PC-3 (cell line): ENCODE measurements around the gene UNK. TPM values are rescaled to one million over a fixed set of nuclear protein-coding genes. Genes with fewer than 3 reads are reported as not detected.

Source experiments
- ATAC-seq: fragments of 200-7000 bp; cut with Tn5 transposase; 2 replicates; pipeline ENCODE4 v1.9.1; 2020; ENCODE audit warnings: mild to moderate bottlenecking, moderate library complexity
- BruUV-seq: library from RNA; stranded (reverse); fragments of 400-500 nt; replicated peaks from 2 replicates; lab custom pipeline; 2021; lab: Mats Ljungman, UMichigan
- CTCF ChIA-PET: fragments of 300-600 bp; sonication (Branson Sonifier 250); formaldehyde crosslinking; loops from one replicate; lab custom pipeline; 2022; ENCODE audit warnings: antibody characterized with exemption; lab: Charles Lee
- POLR2A ChIA-PET: fragments of 300-600 bp; sonication (Branson Sonifier 250); formaldehyde crosslinking; loops from one replicate; lab custom pipeline; 2022; ENCODE audit warnings: antibody characterized with exemption; ENCODE audit not compliant: unreplicated experiment; lab: Charles Lee
- DNase-seq: peaks from one replicate; pipeline ENCODE4 v3.0.0-alpha.2; 2015
- H2AFZ ChIP-seq: fragments of 300-600 bp; sonication (generic); 2 replicates; pipeline ENCODE4 v1.6.0; 2016; ENCODE audit warnings: antibody characterized with exemption, low read length
- H3F3A ChIP-seq: fragments of 300-600 bp; sonication (generic); one replicate; pipeline ENCODE4 v1.6.0; 2017; ENCODE audit warnings: antibody characterized with exemption, low read length, control low read depth, mild to moderate bottlenecking; ENCODE audit not compliant: unreplicated experiment
- H3K27ac ChIP-seq: fragments of 300-600 bp; sonication (generic); 2 replicates; pipeline ENCODE4 v1.5.1; 2016; ENCODE audit warnings: mild to moderate bottlenecking, low read length
- H3K27me3 ChIP-seq: fragments of 300-600 bp; sonication (generic); 2 replicates; pipeline ENCODE4 v1.6.1; 2016; ENCODE audit warnings: low read length, mixed read lengths
- H3K36me3 ChIP-seq: fragments of 300-600 bp; sonication (generic); 2 replicates; pipeline ENCODE4 v1.6.1; 2016; ENCODE audit warnings: low read depth, mixed run types, low read length, mixed read lengths
- H3K4me1 ChIP-seq: fragments of 300-600 bp; sonication (generic); 2 replicates; pipeline ENCODE4 v1.5.1; 2016; ENCODE audit warnings: low read length; ENCODE audit not compliant: insufficient read depth
- H3K4me2 ChIP-seq: fragments of 300-600 bp; sonication (generic); 2 replicates; pipeline ENCODE4 v1.6.0; 2016; ENCODE audit warnings: low read length
- H3K4me3 ChIP-seq: fragments of 300-600 bp; sonication (generic); 2 replicates; pipeline ENCODE4 v1.5.1; 2016; ENCODE audit warnings: mild to moderate bottlenecking, low read length, mixed read lengths
- H3K79me2 ChIP-seq: fragments of 300-600 bp; sonication (generic); 2 replicates; pipeline ENCODE4 v1.6.1; 2017; ENCODE audit warnings: low read length, mixed read lengths
- H3K9ac ChIP-seq: fragments of 300-600 bp; sonication (generic); 2 replicates; pipeline ENCODE4 v1.6.0; 2016; ENCODE audit warnings: mild to moderate bottlenecking, low read length
- H3K9me2 ChIP-seq: fragments of 300-600 bp; sonication (generic); replicated peaks from 2 replicates; pipeline ENCODE4 v1.6.1; 2016; ENCODE audit warnings: mixed run types, low read length, mixed read lengths
- H3K9me3 ChIP-seq: fragments of 300-600 bp; sonication (generic); 2 replicates; pipeline ENCODE4 v1.6.1; 2016; ENCODE audit warnings: low read length, mixed read lengths
- H4K20me1 ChIP-seq: fragments of 300-600 bp; sonication (generic); 2 replicates; pipeline ENCODE4 v1.6.1; 2016; ENCODE audit warnings: low read length, mixed read lengths
- EZH2 ChIP-seq: fragments of 300-600 bp; sonication (generic); IDR thresholded peaks from one replicate; pipeline ENCODE4 v1.6.1; 2017; ENCODE audit warnings: antibody characterized with exemption, mild to moderate bottlenecking, low read length; ENCODE audit not compliant: unreplicated experiment
- EZH2phosphoT487 ChIP-seq: fragments of 300-600 bp; sonication (generic); IDR thresholded peaks from 2 replicates; pipeline ENCODE4 v1.6.1; 2018; ENCODE audit warnings: mild to moderate bottlenecking, antibody characterized with exemption, low read length, borderline replicate concordance
- intact Hi-C: fragments of 100-400 bp; cut with micrococcal nuclease; formaldehyde crosslinking; loops from 2 replicates; pipeline ENCODE4 v1.9.0; 2023
- total RNA-seq: library from RNA; depleted of rRNA; stranded (reverse); fragments of >200 nt; gene quantifications from 2 replicates; pipeline ENCODE4 v1.2.3, GENCODE V29; 2014
- TF ChIP-seq, protein P1 (sequence below): fragments of 300-600 bp; sonication (generic); conservative IDR thresholded peaks from 2 replicates; pipeline ENCODE4 v1.5.1; 2017; ENCODE audit warnings: antibody characterized with exemption, low read depth, mild to moderate bottlenecking, low read length

Gene UNK
- total RNA-seq, 1 experiment from 2014 or later, result 21.8 TPM

DNA sequence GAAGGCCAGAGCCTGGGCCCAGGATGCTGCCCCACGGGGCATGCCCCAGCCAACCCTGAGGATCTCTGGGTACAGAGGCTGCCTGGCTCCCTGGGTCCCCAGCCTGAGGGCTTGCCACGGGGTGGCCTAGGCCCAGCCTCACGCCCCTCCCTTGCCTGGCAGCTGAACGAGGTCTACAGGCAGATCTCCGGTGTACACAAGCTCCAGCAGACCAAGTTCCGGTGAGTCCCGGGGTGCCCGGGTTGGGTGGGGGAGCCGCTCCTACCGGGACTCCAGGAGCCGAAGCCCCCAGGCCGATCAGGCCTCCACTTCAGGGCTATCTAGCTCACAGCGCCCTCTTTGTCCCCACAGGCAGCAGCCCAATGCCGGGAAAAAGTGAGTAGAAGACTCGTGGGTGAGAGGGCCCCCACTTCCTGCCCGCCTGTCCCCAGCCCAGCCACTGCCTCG is 44.0 kb upstream of the UNK start:
- ChIA-PET CTCF (no interaction called here), POLR2A (interaction anchor here (0.6 kb wide), 1 partner anchor 9 kb away, joined by 3 read pairs; no protein-coding TSS in a partner anchor)
- Histone ChIP-seq H3K27me3 (no peaks in the 10 kb centered on the region), H3K4me3 (no peak overlapping the region), H3K4me2 (no peak overlapping the region), H3K9me2 (no peaks in the 10 kb centered on the region), H2AFZ (no peak overlapping the region), H3K4me1 (no peaks in the 10 kb centered on the region), H3K27ac (no peak overlapping the region), H3K79me2 (no peaks in the 10 kb centered on the region), H3F3A (no peaks in the 10 kb centered on the region), H3K9ac (no peak overlapping the region), H4K20me1 (no peaks in the 10 kb centered on the region), H3K9me3 (no peaks in the 10 kb centered on the region), H3K36me3 (peaks cover 68% of the 10 kb centered on the region)
- DNase-seq (no peak), ATAC-seq (no peak)
- BruUV-seq, result no TSS peak
- intact Hi-C loops, result no loop called here
- no peak for TF ChIP-seq EZH2phosphoT487
- no peak for TF ChIP-seq EZH2
- TF ChIP-seq, protein P1, sequence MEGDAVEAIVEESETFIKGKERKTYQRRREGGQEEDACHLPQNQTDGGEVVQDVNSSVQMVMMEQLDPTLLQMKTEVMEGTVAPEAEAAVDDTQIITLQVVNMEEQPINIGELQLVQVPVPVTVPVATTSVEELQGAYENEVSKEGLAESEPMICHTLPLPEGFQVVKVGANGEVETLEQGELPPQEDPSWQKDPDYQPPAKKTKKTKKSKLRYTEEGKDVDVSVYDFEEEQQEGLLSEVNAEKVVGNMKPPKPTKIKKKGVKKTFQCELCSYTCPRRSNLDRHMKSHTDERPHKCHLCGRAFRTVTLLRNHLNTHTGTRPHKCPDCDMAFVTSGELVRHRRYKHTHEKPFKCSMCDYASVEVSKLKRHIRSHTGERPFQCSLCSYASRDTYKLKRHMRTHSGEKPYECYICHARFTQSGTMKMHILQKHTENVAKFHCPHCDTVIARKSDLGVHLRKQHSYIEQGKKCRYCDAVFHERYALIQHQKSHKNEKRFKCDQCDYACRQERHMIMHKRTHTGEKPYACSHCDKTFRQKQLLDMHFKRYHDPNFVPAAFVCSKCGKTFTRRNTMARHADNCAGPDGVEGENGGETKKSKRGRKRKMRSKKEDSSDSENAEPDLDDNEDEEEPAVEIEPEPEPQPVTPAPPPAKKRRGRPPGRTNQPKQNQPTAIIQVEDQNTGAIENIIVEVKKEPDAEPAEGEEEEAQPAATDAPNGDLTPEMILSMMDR, result no peak

DNA sequence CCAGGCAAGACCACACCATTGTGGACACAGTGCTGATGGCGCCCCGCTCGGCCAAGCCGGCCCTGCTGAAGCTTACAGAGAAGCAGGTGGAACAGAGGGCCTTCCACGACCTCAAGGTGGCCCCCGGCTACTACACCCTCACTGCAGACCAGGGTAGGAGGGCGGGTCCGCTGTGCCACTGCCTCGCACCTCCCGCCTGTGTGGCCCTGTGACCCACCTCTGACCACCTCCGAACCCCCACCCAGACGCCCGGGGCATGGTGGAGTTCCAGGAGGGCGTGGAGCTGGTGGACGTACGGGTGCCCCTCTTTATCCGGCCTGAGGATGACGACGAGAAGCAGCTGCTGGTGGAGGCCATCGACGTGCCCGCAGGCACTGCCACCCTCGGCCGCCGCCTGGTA is 42.3 kb upstream of the UNK start:
- TF ChIP-seq EZH2 (no peak), EZH2phosphoT487 (no peak)
- TF ChIP-seq, protein P1, result no peak
- no peaks in the 10 kb centered on the region for H3K9me2 ChIP-seq
- no peak overlapping the region for H3K9ac ChIP-seq
- intact Hi-C loops, result no loop called here
- peaks cover 58% of the 10 kb centered on the region for H3K36me3 ChIP-seq
- no peak overlapping the region for H3K27ac ChIP-seq
- POLR2A ChIA-PET, result no interaction called here
- H3K4me3 ChIP-seq, result no peak overlapping the region
- BruUV-seq, result no TSS peak
- no peak for DNase-seq
- no peak overlapping the region for H3K4me2 ChIP-seq
- no peak; the same call in 1 of the 2 replicates for ATAC-seq
- CTCF ChIA-PET, result no interaction called here
- H3K79me2 ChIP-seq, result no peaks in the 10 kb centered on the region
- no peaks in the 10 kb centered on the region for H3K4me1 ChIP-seq
- H4K20me1 ChIP-seq, result no peaks in the 10 kb centered on the region
- no peaks in the 10 kb centered on the region for H3K27me3 ChIP-seq
- H3F3A ChIP-seq, result no peaks in the 10 kb centered on the region
- no peak overlapping the region for H2AFZ ChIP-seq
- no peaks in the 10 kb centered on the region for H3K9me3 ChIP-seq

DNA sequence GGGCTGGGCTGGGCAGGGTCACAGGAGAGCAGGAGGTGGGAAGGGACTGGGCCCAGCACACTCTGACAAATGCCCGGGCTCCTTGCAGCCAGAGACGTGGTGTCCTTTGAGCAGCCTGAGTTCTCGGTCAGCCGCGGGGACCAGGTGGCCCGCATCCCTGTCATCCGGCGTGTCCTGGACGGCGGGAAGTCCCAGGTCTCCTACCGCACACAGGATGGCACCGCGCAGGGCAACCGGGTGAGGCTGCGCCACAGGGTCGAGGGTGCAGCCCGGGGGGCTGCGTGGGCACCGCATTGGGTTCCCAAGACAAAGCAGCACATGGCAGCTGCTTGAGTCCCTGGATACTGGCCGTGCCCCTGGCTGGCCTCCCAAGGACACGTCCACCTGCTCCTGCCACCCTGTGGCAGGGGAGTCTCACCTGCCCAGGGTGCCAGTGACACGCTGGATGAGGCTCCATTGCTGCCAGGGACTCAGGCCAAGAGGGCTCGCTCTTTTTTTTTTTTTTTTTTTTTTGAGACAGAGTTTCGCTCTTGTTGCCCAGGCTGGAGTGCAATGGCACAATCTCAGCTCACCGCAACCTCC is 40.9 kb upstream of the UNK start:
- Histone ChIP-seq H3K27me3 (no peaks in the 10 kb centered on the region), H3K36me3 (peaks cover 54% of the 10 kb centered on the region), H3K4me3 (no peak overlapping the region), H3F3A (no peaks in the 10 kb centered on the region), H2AFZ (no peak overlapping the region), H3K27ac (no peak overlapping the region), H3K79me2 (no peaks in the 10 kb centered on the region), H3K9me3 (no peaks in the 10 kb centered on the region), H3K9me2 (no peaks in the 10 kb centered on the region), H3K4me1 (no peaks in the 10 kb centered on the region), H3K9ac (no peak overlapping the region), H4K20me1 (no peaks in the 10 kb centered on the region), H3K4me2 (no peak overlapping the region)
- ATAC-seq, result no peak
- TF ChIP-seq, protein P1, result no peak
- TF ChIP-seq EZH2phosphoT487 (no peak), EZH2 (no peak)
- ChIA-PET CTCF (no interaction called here), POLR2A (no interaction called here)
- no peak for DNase-seq
- intact Hi-C loops, result no loop called here
- no TSS peak for BruUV-seq
